ENCODE results near the gene MAP3K21. TPM values are rescaled to one million over a fixed set of nuclear protein-coding genes. Genes with fewer than 3 reads are reported as not detected.

The MAP3K21 gene
- 0.59 and 1.3 TPM in 2 replicates for total RNA-seq

GRCh38 chr1:233327651-233328141 lies at the start of gene MAP3K21:
Gene MAP3K21 (plus strand): TSS chr1:233327724. CDS start chr1:233328029, 305 bp downstream.

DNA sequence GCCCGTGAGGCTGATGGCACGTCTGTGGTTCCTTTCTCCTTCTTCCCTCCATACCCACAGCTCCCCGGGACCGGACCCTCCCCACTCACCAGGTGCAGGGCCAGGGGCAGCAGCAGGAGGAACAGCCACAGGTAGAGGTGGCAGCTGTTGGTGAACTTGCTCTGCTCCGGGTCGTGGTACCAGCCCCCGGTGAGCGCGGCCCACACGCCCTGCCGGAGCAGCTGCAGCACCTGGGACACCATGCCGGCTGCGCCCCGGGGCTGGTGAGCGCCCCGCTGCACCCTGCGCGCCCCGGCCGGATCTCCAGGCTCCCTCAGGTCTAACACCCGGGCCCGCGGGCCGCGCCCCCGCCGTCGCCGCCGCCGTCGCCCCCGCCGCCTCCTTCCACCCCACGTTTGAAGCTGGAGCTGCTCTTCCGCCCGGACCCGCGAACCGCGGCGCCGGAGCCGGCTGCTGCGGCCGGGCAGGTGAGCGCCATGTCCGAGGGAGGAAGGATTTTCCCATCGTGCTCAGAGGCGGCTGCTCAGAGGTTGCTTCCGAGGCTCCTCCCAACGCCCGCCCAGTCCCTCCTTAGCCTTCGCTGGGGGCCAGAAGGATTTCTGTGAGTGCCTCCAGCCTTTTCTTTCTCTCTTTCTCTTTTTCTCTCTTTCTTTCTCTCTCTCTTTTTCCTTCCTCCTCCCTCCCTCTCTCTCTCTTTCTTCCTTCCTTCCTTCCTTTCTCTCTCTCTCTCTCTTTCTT lies 32.1 kb upstream of the MAP3K21 start, which contains the start of gene PCNX2:
Gene PCNX2 (minus strand): TSS at position 489 of the 738 bp plus-strand sequence. CDS start 247 bp downstream, at position 242.

Other genes starting within 250 kb of the MAP3K21 start
- 22.7 and 29.7 TPM in 2 replicates for gene PCNX2, start 32.0 kb upstream of the MAP3K21 start, total RNA-seq

Data from smooth muscle cell of the umbilical artery (primary cell).